CD4-positive, alpha-beta T cell treated with Interleukin-4 for 4 hours (primary cell): ENCODE results near the gene TDRD12.
"Not testable (repeated sequence)": the region's sequence is repeated elsewhere in the genome, so short reads cannot be mapped to it uniquely, and the experiment has no call there.

ENCODE experiments used
- DNase-seq: peaks from one replicate; pipeline ENCODE4 v3.0.0-alpha.2; 2020

Gene TDRD12

DNA sequence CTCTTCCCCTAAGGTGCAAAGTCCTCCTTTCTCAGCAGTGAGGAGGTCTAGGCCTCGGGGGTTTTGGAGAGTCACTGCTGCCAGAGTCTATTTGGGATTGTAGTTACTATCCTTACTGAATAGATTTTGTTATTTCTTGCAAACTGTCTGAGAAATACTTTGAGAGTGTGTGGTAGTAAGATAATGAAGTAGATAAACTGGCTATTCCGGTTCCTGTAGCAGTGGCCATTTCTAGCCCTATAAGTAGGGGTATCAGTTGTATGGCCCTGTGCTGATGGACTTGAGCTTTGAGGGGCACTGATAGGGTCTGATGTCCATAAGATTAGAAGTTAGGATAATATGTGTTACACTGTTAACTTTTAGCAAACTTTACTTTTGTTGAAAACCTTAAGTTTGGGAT is 25.3 kb upstream of the TDRD12 start:
- not testable (repeated sequence) for DNase-seq

DNA sequence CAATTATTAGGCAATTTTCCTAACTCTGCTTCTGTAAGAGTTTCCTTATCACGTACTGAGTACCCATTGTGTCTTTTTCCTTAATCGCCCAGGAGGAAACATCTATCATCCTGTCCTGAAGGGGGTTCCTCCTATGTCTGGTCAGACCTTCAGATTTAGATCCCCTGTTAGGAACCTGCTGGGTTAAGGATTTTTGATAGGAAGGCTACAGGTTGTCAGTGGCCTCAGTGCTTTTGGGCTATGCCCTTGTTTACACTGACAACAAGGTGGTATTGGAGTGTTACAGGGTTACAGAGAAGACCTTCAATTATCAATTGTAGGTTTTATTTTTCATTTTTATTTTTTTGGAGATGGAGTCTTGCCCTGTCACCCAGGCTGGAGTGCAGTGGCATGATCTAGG is 24.7 kb upstream of the TDRD12 start:
- not testable (repeated sequence) for DNase-seq

DNA sequence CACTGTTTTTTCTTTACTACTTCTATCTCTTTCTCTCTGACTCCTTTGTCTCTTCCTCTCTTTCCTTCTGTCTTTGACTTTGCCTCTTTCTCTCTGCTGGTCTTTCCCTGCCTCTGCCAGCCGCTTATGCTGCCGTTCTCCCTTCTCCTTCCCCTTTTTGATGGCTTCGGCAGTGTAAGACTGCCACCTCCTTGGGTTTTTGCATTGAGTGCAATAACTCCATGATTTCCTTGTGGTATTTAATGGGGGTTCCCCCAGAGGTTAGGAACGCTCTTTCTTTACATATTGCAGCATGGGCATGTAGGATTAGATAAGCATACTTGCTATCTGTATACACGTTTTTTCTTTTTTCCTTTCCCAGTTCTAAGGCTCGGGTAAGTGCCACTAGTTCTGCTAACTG is 24.1 kb upstream of the TDRD12 start:
- DNase-seq = not testable (repeated sequence)

DNA sequence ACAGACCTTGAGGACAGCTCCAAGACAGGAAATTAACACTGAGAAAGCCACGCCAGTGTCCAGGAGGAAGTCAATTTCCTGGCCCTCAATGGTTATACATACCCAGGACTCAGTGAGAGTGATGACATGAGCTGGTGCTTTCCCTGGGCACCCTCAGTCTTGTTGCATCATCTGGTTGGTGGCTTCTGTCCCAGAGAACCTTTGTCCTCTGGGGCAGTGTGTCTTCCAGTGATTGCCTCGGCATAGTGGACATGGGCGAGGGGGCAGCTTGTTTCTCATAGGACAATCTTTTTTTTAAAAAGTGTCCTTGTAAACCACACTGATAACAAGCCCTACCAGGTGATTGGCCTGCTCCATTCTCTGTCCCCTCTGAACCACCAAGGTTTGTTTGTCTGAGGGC is 22.8 kb upstream of the TDRD12 start:
- not testable (repeated sequence) for DNase-seq

DNA sequence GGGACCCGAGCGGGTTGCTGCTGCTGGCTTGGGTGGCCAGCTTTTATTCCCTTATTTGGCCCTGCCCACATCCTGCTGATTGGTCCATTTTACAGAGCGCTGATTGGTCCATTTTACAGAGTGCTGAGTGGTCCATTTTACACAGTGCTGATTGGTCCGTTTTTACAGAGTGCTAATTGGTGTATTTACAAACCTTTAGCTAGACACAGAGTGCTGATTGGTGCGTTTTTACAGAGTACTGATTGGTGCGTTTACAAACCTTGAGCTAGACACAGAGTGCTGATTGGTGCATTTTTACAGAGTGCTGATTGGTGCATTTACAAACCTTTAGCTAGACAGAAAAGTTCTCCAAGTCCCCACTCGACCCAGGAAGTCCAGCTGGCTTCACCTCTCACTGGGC is 19.4 kb upstream of the TDRD12 start:
- not testable (repeated sequence) for DNase-seq

DNA sequence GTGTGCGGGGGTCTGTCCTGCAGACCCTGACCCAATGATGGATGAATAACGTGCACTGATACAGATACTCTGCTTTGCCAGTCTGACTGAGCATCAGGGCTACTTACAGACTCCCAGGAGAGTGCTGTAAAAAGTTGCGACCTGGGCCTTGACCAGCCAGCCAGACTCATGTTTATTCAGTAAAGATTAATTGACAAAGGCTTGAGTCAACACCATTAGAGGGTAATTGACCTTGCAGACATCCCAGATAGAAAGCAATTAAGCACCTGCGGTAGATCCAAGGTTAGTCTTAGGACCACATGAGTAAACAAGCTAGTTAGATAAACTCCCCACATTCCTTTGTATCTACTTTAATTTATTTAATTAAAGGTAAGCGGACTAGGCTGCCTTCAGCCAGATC is 17.6 kb upstream of the TDRD12 start:
- DNase-seq = no peak

DNA sequence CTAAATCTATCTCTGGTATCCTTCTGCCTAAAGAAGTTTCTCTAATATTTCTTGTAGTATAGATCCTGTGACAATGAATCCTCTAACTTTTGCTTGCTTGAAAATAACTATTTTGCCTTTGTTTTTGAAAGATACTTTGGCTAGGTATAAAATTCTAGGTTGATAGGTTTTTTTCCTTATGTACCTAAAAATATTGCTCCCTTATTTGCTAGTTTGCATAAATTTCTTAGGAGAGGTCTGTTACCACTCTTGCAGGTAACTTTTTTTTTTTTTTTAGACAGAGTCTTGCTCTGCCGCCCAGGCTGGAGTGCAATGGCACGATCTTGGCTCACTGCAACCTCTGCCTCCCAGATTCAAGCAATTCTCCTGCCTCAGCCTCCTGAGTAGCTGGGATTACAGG is 15.6 kb upstream of the TDRD12 start:
- DNase-seq = not testable (repeated sequence)

DNA sequence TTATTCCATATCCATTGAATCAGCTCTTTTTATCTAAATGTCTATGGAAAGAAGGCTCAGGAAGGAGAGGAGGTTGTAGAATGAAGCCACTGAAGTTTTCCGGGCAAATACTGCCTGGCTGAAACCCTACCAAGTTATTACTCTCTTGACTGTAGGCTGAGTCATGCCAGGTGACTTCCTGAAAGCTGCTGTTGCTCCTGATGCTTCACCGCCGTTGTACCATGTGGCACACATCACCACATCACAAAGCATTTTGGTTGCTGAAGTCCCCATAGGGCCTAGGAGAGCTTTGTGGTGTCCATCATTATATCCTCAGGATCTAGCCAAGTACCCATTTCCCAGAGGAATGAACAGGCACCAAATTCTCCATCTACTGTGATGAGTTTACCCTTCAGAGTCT is 11.1 kb upstream of the TDRD12 start:
- peak; percentile 31 for DNase-seq

DNA sequence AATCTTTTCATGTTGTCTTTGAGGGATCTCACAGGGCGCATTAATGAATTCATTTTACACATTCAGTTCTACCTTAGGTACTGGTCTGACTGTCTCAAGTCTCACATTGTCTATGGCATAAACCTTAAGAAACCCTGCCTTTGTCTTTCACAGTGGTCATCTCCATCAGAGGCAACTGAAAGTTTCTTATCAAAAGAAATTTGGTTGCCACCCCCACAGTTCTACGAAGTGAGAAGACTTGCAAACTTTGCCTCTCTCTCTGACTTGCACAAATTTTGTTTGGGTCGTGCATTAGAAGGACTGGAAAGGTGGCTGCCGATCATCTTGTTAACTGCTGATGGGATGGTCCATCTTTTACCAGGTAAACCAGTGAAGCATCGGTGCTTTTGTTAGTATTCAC is 10.5 kb upstream of the TDRD12 start:
- DNase-seq = no peak

DNA sequence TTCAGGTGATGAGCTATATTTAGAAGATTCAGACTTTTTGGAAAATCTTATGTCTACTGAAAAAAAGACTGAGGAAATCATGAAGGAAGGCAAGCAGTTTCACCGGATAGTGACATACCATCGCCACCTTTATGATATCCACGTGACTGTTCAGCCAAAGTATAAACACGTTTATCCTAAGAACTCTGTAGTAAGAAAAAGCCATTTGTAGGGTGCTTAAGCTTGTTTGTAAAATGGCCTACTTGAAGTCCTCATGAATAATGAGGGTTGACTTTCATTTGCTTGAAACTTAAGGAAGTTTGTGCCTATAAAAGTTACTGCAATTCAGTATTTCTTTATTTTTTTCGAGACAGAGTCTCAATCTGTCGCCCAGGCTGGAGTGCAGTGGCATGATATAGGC is 7.8 kb upstream of the TDRD12 start:
- no peak for DNase-seq

DNA sequence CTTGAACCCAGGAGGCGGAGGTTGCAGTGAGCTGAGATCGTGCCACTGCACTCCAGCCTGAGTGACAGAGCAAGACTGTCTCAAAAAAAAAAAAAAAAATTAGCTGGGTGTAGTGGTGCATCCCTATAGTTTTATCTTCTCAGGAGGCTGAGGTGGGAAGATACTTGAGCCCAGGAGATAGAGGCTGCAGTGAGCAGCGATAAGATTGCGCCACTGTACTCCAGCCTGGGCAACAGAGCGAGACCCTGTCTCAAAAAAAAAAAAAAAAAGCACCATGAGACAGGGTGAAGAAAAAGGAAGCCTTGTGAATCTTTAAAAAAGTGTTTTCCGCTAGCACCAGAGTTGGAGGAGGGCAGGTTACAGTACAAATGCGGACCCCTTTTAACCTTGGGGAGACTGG is 3.4 kb upstream of the TDRD12 start:
- not testable (repeated sequence) for DNase-seq

DNA sequence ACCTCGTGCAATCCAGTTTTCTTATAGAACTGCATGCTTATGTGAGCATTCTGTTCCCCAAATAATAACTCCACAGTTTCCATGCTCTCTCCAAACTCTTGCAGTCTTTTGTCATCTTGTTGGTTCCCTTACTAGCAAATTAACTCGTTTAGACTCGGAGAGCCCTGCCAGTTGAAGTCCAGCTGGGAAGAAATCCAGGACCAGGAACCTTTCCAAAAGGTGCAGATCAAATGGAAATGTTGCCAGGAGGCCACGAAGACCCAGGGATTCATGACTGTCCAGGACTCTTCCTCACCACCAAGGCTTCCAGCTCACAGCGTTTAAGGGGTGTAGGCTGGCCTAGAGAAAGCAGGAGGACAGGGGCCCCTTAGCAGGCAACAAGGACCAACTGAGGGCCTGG is 2.1 kb upstream of the TDRD12 start:
- no peak for DNase-seq

DNA sequence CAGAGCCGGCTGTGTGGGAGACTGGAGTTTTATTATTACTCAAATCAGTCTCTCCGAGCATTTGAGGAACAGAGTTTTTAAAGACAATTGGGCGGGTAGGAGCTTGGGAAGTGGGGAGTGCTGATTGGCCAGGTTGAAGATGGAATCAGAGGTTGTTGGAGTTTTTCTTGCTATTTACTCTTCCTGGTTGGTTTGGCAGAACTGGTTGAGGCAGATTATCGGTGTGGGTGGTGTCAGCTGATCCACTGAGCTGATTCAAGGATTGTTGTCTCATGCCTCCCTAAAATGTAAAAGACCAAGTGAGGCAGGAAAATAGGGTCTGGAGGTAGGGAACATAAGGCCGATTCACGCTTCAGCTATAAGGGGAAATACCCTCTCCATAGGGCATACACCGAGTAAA is 1.3 kb upstream of the TDRD12 start:
- no peak for DNase-seq

DNA sequence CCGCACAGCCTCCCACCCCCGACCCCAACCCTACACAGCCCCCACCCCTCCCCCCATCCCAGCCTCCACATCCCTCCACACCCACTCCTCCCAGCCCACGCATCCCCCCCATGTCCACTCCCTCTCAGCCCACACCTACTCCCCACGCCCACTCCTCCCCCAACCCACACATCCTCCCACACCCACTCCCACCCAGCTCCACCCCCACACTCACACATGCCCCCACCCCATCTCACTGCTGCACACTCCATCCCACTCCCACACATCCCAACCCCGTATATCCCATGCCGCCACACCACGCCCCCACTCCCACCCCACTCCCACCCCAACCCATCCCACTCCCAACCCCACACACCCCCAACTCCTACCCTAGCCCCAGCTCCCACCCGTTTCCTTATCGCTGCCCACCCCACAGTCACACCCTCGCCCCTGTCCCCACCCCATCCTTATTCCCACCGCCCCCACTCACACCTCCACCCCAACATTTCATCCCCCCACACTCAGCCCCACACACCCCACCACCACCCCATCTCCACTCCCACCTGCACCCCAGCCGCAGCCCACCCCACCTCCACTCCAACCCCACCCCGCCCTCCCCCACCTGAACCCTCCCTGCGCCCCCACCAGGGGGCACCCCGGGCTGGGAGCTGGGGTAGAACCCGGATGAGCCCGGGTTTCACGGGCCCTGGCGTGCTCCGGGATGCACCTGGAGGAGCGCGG is 809 bp downstream of the TDRD12 start:
- DNase-seq = no peak

DNA sequence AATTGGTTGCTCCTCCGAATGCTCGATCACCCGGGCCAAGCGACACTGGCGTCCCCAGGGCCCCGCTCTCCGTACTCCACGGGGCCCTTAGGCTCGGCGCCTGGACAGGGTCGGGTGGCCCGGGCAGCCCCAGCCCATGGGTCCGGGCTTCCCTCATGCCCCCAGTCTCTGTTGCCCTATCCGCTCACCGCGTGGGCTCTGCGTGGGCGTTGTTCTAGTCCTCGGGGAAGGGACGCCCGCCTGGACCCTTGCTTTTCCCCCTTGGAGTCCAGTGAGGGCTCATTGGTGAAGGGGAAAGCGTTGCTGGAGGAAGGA is 1.3 kb downstream of the TDRD12 start:
- no peak for DNase-seq

DNA sequence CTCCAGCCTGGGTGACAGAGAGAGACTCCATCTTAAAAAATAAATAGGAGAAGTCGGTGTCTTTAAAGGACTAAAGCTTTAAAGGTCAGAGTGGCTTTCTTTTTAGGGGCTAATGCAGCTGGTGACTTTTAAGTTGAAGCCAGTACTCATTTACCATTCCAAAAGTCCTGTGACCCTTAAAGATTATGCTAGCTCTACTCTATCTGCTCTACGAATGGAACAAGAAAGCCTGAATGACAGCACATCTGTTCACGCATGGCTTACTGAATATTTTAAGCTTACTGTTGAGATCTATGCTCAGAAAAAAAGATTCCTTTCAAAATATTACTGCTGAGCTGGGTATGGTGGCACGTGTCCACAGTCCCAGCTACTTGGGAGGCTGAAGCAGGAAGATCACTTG is 16.4 kb downstream of the TDRD12 start:
- DNase-seq = no peak

DNA sequence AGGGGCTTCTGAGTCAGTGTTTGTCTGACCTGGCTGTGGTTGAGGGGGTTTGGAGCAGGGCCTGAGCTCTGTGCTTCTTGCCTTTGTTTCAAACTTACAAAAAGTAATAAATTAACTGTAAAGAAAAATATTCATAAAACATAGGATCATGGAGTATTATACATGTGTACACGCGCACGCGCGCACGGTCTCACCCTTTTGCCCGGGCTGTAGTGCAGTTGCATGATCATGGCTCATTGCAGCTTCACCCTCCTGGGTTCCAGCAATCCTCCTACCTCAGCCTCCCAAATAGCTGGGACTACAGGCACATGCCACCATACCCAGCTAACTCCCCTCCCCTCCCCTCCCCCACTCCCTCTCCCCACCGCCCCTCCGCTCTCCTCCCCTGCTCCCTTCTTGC is 23.5 kb downstream of the TDRD12 start:
- no peak for DNase-seq

DNA sequence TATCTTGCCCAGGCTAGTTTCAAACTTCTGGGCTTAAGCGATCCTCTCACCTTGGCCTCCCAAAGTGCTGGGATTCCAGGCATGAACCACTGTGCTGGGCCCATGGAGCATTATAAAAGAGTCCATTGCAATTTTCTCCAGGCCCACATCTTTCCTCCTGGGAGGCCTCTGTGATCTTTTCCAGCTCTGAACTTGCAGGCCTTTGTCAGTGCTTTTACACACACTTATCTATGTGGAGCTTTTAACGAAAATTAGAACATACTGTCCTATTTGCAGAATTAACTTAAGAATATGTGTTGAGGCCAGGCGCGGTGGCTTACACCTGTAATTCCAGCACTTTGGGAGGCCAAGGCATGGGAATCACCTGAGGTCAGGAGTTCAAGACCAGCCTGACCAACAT is 23.9 kb downstream of the TDRD12 start:
- no peak for DNase-seq

DNA sequence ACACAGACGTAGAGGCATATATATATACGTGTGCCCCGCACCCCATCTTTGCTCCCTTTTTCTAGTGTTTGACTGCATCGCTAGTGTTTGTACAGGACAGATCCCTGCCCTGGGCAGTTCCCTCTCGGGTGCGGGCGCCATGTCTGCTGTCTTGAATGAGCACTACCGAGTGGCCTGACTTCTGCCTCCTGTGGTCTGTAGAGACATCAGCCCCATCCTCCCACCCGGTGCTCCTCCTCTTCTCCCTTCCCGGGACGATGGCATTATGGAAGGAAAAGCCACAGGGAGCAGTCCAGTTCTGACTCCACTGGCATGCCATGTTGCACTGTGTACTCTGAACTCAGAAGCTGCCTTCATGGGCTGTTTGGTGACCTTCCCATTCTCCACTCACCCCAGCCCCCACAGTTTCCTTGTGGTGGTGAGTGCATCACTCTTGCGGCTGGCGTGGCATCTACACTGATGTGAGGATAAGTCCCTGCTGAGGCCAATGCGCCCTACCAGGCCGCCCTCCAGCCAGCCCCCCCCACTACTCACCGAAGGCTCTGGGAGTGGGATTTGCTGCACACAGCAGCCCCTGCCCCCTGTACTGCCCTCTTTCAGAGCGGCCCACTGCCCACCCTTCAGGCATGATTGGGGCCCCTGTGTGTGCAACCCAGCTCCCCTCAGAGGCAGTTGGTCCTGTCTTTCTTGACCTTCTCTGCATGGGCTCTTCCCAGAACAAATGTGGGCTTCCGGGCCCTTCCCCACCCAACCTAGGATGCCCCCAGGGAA is 25.2 kb downstream of the TDRD12 start:
- DNase-seq = no peak

DNA sequence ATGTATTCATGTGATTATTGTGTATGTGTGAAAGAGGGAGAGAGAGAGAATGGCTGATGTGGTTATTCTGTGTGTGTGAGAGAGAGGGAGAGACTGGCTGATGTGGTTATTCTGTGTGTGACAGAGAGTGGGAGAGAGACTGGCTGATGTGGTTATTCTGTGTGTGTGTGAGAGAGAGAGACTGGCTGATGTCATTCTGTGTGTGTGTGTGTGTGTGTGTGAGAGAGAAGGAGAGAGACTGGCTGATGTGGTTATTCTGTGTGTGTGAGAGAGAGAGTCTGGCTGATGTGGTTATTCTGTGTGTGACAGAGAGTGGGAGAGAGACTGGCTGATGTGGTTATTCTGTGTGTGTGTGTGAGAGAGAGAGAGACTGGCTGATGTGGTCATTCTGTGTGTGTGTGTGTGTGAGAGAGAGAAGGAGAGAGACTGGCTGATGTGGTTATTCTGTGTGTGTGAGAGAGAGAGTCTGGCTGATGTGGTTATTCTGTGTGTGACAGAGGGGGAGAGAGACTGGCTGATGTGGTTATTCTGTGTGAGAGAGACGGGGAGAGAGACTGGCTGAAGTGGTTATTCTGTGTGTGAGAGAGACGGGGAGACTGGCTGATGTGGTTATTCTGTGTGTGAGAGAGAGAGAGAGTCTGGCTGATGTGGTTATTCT is 26.2 kb downstream of the TDRD12 start:
- DNase-seq = peak; percentile 30

DNA sequence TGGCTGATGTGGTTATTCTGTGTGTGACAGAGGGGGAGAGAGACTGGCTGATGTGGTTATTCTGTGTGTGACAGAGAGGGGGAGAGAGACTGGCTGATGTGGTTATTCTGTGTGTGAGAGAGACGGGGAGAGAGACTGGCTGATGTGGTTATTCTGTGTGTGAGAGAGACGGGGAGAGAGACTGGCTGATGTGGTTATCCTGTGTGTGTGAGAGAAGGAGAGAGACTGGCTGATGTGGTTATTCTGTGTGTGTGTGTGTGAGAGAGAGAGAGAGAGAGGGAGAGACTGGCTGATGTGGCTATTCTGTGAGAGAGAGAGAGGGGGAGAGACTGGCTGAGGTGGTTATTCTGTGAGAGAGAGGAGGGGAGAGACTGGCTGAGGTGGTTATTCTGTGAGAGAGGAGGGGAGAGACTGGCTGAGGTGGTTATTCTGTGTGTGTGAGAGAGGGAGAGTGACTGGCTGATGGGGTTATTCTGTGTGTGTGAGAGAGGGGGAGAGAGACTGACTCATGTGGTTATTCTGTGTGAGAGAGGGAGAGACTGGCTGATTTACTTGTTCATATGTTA is 27.1 kb downstream of the TDRD12 start:
- peak; percentile 44 for DNase-seq

DNA sequence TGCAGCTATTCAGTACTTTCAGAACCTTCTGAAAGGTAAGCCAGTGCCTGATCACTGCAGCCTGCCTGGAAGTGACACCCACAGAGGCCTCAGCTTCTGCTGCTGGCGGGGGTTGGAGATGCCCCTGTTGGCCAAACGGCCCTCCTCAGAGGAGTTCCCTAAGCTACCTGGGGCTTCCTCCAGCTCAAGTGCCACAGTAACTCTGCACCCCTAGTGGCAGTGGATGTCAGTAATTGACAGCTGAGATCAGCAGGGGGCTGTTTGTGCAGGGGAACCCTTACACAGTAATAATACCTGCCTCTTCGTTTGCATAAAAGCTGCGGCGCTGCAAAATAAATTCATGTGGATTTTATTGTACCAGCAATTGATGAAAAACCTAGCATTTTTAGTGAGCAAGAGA is 28.9 kb downstream of the TDRD12 start:
- no peak for DNase-seq

DNA sequence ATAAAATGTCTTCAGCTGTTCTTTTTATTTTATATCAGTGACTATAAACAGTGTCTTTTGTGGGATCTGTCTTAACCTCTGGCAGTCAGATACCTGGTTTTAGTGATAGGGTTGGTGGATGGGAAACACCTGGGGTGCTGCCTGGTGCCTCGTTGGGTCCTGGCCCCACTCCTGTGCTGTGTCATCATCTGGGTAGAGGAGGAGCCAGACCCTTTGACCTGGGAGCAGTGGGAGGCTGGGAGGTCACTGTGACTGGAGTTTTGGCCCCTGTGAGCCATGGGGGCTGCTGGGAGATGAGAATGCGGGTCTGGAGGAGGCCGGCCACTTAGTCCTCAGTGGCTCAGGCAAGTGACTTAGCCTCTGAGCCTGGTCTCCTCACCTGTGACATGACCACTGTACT is 29.4 kb downstream of the TDRD12 start:
- no peak for DNase-seq

DNA sequence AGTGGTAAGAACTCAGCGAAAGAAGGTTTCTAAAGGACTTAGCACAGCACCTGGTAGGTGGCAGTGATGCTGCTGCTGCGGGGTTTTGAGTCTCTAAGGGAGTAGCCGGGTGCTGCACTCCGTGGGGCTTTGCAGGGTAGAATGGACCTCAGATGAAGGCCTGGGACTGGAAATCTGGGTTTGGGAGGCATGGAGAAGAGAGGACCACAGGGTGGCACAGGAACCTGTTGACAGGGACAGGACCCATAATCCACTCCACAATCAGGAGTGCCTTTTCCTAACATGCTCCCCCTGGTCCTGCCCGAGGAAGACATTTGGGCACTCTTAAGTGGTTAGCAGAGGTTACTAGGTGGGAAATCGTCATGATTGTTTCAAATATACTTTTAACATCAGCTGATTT is 29.8 kb downstream of the TDRD12 start:
- DNase-seq = no peak
